Left hindlimb (tissue), 1 donor: Measurements from ENCODE around the gene RALGAPA1.
A peak's percentile ranks its signal among the peaks of the same experiment; 100 is the strongest.
"Not testable (repeated sequence)": the region's sequence is repeated elsewhere in the genome, so short reads cannot be mapped to it uniquely, and the experiment has no call there.

Source experiments
- DNase-seq: peaks from one replicate; pipeline ENCODE4 v3.0.0-alpha.2; 2018

RALGAPA1 gene

DNA sequence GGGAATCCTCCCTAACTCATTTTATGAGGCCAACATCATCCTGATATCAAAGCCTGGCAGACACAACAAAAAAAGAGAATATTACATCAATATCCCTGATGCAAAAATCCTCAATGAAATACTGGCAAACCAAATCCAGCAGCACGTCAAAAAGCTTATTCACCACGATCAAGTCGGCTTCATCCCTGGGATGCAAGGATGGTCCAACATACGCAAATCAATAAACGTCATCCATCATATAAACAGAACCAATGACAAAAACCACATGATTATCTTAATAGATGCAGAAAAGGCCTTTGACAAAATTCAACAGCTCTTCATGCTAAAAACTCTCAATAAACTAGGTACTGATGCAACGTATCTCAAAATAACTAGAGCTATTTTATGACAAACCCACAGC is 189.1 kb downstream of the RALGAPA1 start:
- DNase-seq, result not testable (repeated sequence)

DNA sequence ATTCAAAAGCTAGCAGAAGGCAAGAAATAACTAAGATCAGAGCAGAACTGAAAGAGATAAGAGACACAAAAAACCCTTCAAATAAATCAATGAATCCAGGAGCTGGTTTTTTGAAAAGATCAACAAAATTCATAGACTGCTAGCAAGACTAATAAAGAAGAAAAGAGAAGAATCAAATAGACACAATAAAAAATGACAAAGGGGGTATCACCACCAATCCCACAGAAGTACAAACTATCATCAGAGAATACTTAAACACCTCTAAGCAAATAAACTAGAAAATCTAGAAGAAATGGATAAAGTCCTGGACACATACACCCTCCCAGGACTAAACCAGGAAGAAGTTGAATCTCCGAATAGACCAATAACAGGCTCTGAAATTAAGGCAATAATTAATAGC is 189.6 kb downstream of the RALGAPA1 start:
- DNase-seq, result not testable (repeated sequence)

GRCh38 chr14:35617500-35617899 is 191.6 kb downstream of the RALGAPA1 start:
- DNase-seq, result no peak

DNA sequence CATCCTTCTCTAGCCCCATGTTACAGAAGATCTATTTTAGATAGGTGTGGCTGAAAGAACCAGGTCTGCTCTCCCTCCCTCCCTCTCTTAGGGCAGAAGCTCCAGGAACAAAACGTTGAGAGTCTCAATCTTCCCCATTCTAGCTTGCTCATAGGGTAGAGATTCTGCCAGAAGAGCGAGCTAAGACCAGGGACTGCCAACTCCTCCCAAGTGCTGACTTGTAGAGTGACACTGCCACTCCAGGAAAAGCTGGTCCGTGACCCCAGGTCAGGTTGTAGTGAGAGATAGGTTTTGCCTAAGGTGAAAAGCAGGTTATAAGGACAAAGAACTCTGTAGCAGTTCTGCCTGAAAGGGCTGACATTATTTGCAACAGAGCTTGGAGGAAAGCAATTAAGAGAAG is 201.7 kb downstream of the RALGAPA1 start:
- DNase-seq, result no peak

DNA sequence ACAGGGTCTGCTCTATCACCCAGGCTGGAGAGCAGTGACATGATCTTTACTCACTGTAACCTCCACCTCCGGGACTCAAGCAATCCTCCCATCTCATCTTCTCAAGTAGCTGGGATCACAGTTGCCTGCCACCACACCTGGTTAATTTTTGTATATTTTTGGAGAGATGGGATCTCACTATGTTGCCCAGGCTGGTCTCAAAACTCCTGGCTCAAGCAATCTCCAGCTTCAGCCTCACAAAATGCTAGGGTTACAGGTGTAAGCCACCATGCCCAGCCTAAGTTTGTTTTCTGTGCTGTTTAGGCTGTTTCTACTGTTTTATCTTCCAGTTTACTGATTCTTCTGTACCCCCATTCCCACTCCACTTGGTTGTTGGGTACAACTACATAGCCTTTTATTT is 208.8 kb downstream of the RALGAPA1 start:
- no peak for DNase-seq

DNA sequence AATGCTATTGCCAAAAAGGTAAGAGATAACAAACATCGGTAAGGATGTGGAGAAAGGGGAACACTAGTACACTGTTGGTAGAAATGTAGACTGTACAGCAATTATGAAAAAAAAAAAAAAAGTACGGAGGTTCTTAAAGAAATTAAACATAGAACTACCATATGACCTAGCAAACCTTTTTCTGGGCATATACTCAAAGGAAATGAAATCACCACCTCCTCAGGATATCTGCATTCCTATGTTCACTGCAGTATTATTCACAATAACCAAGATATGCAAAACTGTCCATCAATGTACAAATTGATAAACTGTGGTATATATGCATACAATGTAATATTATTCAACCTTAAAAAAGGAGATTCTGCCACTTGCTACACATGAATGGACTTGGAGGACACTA is 214.5 kb downstream of the RALGAPA1 start:
- DNase-seq, result no peak

DNA sequence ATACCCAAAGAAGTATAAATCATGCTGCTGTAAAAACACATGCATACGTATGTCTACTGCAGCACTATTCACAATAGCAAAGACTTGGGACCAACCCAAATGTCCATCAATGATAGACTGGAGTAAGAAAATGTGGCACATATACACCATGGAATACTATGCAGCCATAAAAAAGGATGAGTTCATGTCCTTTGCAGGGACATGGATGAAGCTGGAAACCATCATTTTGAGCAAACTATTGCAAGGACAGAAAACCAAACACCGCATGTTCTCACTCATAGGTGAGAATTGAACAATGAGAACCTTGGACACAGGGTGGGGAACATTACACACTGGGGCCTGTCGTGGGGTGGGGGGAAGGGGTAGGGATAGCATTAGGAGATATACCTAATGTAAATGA is 221.7 kb downstream of the RALGAPA1 start:
- DNase-seq, result not testable (repeated sequence)

DNA sequence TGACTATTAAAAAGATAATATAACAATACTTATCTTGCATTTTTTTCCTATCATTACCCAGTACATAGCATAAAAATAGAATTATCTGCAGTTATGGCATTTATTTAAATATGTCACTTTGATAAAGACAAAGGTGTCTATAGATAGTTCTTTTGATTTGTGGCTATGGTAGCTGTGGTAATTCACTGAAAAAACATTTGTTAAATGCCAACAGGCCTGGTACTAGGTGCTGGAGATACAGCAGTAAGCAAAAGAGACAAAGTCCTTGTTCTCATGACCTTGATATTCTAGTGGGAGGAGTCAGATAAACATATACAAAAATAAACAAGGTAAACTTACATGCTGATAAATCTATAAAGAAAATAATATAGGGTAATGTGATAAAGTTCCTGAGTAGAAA is 230.5 kb downstream of the RALGAPA1 start:
- DNase-seq, result no peak

GRCh38 chr14:35578135-35578534 is 231.0 kb downstream of the RALGAPA1 start:
- no peak for DNase-seq

DNA sequence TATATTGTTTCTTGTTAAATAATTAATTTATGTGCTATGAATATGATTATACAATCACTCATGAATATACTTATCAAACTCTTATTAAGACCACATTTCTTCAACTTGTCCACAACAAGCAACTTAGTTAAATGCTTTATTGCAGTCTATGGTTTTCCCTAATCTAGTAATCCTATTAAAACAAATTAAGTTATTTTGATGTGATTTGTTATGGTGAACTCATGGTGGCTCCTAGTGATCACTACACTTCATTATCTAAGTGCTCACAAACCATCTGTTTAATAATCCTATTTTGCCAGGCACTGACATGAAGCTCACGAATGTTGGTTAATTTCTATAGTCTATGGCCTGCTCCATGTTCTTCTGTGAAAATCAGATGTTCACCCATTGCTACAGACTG is 232.2 kb downstream of the RALGAPA1 start:
- DNase-seq, result no peak

DNA sequence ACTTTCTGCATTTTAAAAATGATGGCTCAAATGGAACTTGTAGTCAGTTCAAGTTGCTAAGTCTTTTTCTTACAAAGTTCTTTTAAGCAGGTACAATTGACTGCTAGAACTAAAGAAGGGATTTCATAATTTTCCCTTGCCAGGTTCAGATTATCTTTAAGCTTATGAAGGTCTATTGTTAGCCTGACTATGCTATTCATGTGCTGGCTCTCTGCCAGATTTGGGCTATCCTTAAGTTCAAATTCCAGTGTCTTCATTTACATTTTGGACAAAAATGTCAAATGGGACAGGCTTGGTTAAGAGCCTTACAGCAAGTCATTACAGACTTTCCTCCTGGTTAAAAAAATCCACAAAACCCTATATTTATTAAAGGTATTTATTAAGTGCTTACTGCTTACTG is 232.8 kb downstream of the RALGAPA1 start:
- DNase-seq, result no peak

- no peak for DNase-seq
Measured at GRCh38 chr14:35573911-35574310, 235.2 kb downstream of the RALGAPA1 start.

DNA sequence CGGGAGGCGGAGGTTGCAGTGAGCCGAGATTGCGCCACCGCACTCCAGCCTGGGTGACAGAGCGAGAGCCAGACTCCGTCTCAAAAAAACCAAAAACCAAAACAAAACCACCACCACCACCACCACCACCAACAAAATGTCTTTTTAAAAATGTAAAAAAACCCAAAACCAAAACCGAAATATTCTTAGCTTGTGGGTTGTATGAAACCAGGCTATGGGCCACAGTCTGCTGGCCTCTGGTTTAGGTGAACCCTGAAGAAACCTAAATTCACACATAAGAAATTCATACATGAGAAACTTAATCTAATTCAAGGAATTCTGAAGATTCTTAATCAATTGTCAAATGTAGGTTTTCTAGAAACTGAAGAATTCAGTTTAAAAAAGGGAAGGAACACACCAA is 237.5 kb downstream of the RALGAPA1 start:
- no peak for DNase-seq

- DNase-seq, result no peak
Measured at GRCh38 chr14:35565871-35566464, 243.1 kb downstream of the RALGAPA1 start.

DNA sequence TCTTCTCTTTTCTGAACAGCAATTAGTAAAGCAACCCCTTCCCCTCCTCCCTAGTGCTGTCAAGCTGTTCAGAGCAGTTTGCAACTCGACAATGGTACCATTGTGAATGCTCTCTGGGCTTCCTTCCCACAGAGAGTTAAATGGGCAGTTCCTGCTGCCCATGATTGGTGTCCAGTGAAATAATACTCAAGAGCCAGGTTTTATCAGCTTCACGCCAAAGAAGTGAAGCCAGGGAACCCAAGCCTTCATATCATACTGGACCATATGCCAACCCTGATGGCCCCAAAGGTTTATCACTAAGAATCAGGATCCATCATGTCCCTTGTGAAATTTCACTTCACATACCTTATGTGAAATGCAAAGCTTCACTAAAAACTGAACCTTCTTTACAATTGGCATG is 250.4 kb downstream of the RALGAPA1 start:
- no peak for DNase-seq

- no peak for DNase-seq
Measured at GRCh38 chr14:35557221-35557747, 251.8 kb downstream of the RALGAPA1 start.

DNA sequence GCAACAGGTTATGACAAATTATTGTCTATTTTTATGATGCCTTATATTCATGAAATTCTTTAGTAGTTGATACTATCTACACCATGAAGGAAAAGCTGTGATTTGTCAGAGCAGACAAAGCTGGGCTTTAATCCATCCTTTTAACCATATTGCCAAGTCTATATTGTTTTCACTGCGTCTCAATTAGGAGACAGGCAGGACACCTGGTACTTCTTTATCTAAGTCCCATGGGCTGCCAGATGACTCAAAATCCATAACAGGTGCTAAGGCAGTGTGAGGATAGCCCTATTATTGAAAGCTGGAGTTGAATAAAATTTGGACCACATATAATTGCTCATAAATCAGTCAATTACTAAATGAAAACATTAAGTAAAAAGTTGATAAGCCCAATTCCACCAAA is 252.5 kb downstream of the RALGAPA1 start:
- no peak for DNase-seq

DNA sequence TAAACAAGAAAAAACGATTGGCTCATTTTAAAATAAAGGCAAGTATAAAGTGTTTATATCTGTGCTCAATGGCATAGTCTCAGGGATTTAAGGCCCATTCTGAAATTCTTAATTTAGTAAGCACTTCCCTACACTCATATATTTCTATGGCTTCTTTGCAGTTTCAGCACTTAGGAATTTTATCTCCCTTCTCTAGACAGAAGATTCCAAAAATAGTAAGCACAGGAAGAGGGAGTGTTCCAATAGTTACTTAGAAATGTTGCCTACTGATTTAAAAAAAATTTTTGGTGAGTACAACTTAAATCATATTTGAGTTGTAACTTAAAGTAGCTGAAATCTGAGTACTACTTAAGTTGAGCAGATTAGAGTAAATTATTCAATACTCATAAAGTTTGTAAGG is 255.3 kb downstream of the RALGAPA1 start:
- no peak for DNase-seq

- no peak for DNase-seq
Measured at GRCh38 chr14:35551081-35551480, 258.0 kb downstream of the RALGAPA1 start.

- no peak for DNase-seq
Measured at GRCh38 chr14:35549551-35549950, 259.5 kb downstream of the RALGAPA1 start.

DNA sequence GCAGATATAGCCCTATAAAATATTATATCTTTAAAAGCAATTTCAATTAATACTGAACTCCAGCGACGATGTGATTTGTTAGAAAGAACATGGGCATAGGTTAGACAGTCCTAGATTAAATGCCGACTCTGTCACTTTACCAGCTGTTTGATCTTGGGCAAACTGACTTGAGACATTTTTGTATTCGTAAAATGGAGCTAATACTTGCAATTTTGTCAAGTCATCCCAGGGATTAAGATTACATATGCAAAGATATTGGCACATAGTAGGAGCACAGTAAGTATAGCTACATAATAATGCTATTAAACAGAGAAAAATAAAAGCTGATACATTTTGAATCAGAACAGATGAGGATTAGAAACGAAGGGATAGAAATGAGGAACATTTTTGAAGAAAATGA is 266.1 kb downstream of the RALGAPA1 start:
- DNase-seq, result no peak

GRCh38 chr14:35539969-35540368 is 269.1 kb downstream of the RALGAPA1 start:
- no peak for DNase-seq

- DNase-seq, result no peak
Measured at GRCh38 chr14:35535483-35536112, 273.5 kb downstream of the RALGAPA1 start.

- DNase-seq, result peak; percentile 83
Measured at GRCh38 chr14:35534873-35535482, 274.1 kb downstream of the RALGAPA1 start.
